ENCODE data around the gene ZNF335.
A peak's percentile ranks its signal among the peaks of the same experiment; 100 is the strongest.
"Not testable (repeated sequence)": the region's sequence is repeated elsewhere in the genome, so short reads cannot be mapped to it uniquely, and the experiment has no call there.

Gene ZNF335

GRCh38 chr20:46000262-46000996 is 28.4 kb upstream of the ZNF335 start:
- no peak for DNase-seq

GRCh38 chr20:45999557-46000261 is 27.7 kb upstream of the ZNF335 start:
- no peak for DNase-seq

- no peak for DNase-seq
Observed at GRCh38 chr20:45998761-45999160, 26.8 kb upstream of the ZNF335 start.

GRCh38 chr20:45998337-45998736 is 26.3 kb upstream of the ZNF335 start:
- DNase-seq, result no peak

GRCh38 chr20:45997187-45997586 is 25.2 kb upstream of the ZNF335 start:
- no peak for DNase-seq

GRCh38 chr20:45995495-45996097 is 23.6 kb upstream of the ZNF335 start:
- DNase-seq, result not testable (repeated sequence)

- DNase-seq, result no peak
Observed at GRCh38 chr20:45994761-45995493, 22.9 kb upstream of the ZNF335 start.

GRCh38 chr20:45993197-45993951 is 21.4 kb upstream of the ZNF335 start:
- DNase-seq, result no peak

- no peak for DNase-seq
Observed at GRCh38 chr20:45991616-45992015, 19.6 kb upstream of the ZNF335 start.

GRCh38 chr20:45988830-45989229 is 16.8 kb upstream of the ZNF335 start:
- not testable (repeated sequence) for DNase-seq

GRCh38 chr20:45987108-45987780 is 15.2 kb upstream of the ZNF335 start:
- peak; percentile 65 for DNase-seq

- DNase-seq, result no peak
Observed at GRCh38 chr20:45985573-45985972, 13.6 kb upstream of the ZNF335 start.

GRCh38 chr20:45983279-45983743 is 11.3 kb upstream of the ZNF335 start:
- no peak for DNase-seq

- no peak for DNase-seq
Observed at GRCh38 chr20:45981261-45981660, 9.3 kb upstream of the ZNF335 start.

GRCh38 chr20:45976086-45976485 is 4.1 kb upstream of the ZNF335 start:
- DNase-seq, result no peak

GRCh38 chr20:45975686-45976085 is 3.7 kb upstream of the ZNF335 start:
- DNase-seq, result no peak

- DNase-seq, result no peak
Observed at GRCh38 chr20:45974896-45975565, 3.0 kb upstream of the ZNF335 start.

- no peak for DNase-seq
Observed at GRCh38 chr20:45972500-45973183, 639 bp upstream of the ZNF335 start.

- no peak for DNase-seq
Observed at GRCh38 chr20:45971425-45971674, 653 bp downstream of the ZNF335 start.

GRCh38 chr20:45970646-45971424 is 1.2 kb downstream of the ZNF335 start:
- DNase-seq, result no peak

Data from CD4-positive, alpha-beta T cell treated with Interleukin-4 for 4 hours (primary cell).